GM21526 (cell line): ENCODE data around the gene TTLL12.

Experiments used
- ATAC-seq: cut with Tn5 transposase; IDR thresholded peaks from one replicate; pipeline ENCODE4 v1.9.1; 2021; ENCODE audit warnings: moderate library complexity; ENCODE audit not compliant: unreplicated experiment, low FRiP score

Gene TTLL12

DNA sequence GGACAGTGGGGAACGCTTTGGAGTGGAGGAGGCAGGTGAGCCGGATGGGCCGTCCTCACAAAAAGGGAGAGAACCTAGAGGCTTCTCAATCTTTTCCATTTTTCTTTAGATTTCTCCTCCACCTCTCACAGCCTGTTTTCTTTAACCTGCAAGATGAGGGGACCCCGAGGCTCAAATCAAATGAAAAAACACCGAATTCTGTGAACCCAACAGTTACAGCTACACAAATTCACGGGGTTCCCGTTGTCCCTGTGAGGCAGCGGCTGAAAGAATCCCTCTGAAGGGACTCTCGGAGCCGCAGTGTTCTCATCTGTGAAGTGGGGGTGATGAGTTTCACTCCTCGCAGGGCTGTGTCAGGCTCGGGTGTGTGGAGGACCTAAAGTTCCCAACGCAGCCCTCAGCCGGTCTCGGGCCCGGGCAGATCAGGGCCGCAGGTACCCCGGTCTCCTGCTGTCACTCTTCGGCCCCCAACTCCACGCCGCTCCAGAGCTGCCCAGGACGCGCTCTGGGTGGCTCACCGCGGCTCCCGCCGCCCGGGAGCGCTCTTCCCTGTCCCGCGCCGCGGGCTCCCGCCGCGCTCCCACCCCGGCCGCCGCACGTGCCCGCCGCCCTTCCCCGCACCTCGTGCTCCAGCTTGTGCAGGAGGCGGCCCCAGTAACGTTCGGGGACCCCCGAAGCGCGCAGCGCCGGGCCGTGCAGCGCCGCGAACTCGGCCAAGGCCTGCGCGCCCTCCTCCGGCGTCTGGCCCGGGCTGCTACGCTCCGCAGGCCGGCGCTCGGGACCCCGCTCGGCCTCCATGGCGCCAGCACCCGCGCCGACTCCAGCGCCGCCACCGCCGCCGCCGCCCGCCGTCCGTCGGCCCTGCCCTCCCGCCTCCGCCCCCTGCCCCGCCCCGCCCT lies at the start of gene TTLL12:
TSS of gene TTLL12 (minus strand) at position 863 of the 899 bp plus-strand sequence. CDS start at position 798, 65 bp downstream.
- ATAC-seq, result peak; percentile 44

- ATAC-seq, result no peak
These were observed 48.8 kb upstream of the TTLL12 start for GRCh38 chr22:43235445-43236409.

GRCh38 chr22:43234264-43234988 lies 47.5 kb upstream of the TTLL12 start:
- no peak for ATAC-seq

DNA sequence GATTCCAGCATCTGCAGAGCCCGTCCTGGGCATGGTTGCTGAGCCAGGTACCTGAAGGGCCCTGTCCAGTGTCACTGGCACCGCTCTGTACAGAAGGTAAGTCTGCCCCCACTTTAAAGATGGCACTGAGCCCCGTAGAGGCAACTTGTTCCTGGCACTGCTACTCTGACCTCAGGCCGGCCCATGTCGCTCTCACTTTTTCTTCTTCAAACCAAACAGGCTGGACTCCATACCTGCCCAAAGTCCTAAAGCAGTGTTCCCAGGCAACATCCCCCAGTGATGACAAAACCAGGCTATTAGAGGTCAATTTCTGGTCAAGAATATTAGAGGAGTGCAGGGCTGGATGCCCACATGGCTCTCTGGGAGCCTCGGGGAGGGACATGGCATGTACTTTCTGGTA lies 46.6 kb upstream of the TTLL12 start:
- no peak for ATAC-seq

- ATAC-seq, result no peak
These were observed 45.5 kb upstream of the TTLL12 start for GRCh38 chr22:43232445-43232844.

DNA sequence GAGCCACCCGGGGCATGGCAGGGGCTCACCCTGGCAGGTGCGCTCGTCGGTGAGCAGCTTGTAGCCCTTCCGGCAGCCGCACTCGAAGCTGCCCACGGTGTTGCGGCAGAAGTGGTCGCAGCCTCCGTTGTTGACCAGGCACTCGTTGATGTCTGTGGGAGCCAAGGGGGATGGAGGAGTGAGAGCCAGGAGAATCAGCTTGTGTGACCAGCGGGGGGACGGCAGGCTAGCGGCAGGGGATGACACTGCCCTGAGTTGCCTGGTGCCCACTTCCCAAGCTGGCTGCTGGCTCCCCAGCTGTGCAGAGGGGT lies 44.7 kb upstream of the TTLL12 start:
- no peak for ATAC-seq

DNA sequence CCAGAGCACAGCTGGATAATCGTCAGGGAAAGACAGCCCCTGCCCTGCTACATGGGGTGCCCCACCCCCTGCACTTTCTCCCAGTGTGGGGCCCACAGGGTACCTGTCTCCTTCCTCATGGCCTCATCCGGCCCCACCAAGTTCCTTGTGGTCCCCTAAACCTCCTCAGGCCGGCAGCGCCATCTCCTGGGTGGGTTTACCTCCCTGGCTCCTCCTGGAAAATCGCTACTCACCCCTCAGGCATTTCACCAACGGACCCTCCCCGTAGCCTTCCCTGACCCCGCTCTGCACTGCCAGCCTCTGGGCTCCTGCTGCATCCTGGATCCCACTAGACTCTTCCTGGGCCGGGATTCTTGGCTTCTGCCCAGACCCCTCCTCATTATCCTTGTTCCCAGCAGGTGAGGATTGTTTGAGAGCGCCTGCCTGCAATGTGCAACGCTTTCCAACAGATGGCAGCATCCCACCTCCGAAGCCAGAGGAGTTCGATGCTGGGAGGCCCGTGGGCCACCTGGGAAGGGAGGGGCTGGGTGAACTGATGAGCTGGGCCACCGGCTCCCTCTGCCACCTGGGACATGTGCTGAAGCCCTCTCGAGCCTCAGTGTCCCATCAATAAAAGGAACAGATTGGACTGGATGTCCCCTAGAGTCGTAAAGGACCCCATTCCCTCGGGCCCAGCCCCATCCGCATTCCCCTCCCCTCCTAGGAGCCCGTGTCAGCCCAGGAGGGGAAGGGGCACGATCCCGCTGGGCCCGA lies 44.2 kb upstream of the TTLL12 start:
- no peak for ATAC-seq

DNA sequence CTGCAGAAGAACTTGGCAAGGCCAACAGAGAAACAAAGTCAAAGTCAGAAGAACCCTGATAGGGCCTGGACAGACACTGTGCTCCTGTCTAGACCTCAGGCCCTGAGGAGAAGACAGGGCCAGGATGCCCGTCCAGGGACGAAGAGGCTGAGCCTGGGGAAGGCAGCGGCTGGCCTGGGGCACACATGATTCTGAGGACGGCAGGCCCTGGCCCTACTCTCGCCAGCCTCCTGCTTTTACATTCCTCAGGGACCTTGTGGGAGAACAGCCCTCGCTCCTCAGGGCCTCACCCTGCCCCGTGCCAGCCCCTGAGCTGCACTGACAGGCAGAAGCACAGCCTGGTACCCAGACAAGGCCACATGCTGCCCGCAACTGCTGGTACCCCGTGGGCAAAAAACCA lies 43.6 kb upstream of the TTLL12 start:
- ATAC-seq, result no peak

- ATAC-seq, result no peak
These were observed 41.9 kb upstream of the TTLL12 start for GRCh38 chr22:43228863-43229262.

DNA sequence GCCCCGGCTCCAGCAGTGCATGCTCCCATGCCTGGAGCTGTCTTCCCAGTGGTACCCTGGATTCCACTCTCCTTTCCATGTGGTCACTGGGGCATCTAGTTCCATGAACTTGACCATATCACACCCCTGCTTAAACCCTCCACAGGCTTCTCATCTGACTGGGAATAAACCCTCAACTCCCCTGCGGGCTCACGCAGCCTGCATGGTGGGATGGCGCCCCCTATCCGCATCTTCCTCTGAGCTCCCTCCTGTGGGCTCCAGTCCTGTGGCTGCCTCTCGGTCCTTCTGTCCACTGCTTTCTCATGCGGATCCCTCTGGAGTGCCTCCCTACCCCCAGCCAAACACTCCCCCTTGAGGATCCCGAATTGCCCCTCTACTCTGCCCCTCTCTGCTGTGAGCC lies 41.4 kb upstream of the TTLL12 start:
- ATAC-seq, result no peak

DNA sequence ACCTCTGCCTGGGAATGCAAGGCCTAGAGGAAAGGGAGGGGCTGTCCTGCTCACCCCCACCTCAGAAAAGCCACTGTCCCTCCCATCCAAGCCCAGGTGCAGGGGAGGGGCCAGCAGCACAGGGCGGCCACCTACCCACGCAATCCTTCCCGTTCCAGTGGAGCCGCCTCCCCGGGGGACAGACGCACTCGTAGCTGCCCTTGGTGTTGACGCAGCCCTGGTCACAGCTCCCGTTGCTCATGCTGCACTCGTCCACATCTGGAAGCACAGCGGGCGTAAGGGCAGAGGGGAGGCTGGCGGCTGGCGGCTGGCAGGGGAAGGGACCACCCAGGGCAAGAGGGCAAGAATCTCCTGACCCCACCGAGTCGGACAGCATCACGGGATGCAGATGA lies 40.3 kb upstream of the TTLL12 start:
- no peak for ATAC-seq

GRCh38 chr22:43226377-43227238 lies 39.7 kb upstream of the TTLL12 start:
- ATAC-seq, result no peak

- no peak for ATAC-seq
These were observed 38.7 kb upstream of the TTLL12 start for GRCh38 chr22:43225609-43226008.

- ATAC-seq, result no peak
These were observed 36.1 kb upstream of the TTLL12 start for GRCh38 chr22:43222987-43223386.

- ATAC-seq, result no peak
These were observed 35.3 kb upstream of the TTLL12 start for GRCh38 chr22:43222262-43222661.

DNA sequence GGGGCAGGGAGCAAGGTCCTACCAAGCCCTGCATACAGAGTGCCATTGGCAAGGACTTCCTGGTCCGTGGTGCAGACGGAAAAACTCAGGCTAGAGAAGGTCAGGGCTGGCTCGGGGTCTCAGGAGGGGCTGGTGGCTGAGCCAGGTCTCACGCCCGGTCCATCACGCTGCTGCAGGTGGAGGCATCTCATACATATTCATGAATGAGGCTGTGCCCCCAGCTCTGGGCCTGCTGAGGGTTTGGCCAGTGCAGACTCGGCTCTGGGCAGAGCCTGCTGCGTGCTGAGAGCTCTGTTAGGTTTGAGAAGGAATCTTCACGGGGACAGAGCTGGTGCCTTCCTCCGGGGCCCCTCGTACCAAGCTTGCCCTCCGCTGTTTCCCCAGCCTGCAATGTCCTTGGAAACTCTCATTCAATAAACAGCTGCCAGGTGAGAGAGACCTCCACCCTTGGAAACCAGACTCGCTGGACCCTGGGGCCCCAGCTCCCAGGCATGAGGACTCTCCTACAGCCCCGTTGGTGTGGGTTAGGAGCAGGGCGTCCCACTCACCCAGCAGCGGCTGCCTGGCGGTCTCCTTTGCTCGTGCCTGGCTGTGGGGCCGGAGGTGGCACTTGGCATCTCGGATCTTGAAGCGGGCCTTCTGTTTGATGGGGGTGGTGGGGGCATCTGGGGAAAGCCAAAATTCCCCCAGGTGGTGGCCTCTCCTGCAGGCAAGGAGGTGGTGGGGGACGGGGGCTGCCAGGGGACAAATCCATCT lies 33.9 kb upstream of the TTLL12 start:
- no peak for ATAC-seq

DNA sequence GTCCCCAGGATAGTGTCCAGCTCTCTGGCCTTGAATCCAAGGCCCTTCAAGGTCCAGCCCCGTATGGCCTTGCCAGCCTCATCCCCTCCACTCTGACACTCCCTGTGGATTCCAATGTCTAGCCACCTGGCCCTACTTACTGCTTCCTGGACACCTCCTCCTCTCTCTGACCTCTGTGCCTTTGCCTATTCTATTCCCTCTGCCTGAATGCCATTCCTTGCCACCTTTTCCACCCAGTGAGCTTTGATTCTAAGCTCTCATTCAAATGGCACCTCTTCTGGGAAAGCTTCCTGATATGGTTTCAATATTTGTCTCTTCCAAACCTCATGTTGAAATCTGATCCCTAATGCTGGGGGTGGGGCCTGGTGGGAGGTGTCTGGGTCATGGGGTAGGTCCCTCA lies 31.9 kb upstream of the TTLL12 start:
- no peak for ATAC-seq

GRCh38 chr22:43217285-43218030 lies 30.5 kb upstream of the TTLL12 start:
- no peak for ATAC-seq
